Measurements from ENCODE around the gene MUC2. TPM values are rescaled to one million over a fixed set of nuclear protein-coding genes. Genes with fewer than 3 reads are reported as not detected.
A peak's percentile ranks its signal among the peaks of the same experiment; 100 is the strongest.

Gene MUC2
- total and polyA plus RNA-seq, 2 of the 13 experiments (the other 11 are each of a cell fraction or from before 2014, with no cell fraction given) = not detected

DNA sequence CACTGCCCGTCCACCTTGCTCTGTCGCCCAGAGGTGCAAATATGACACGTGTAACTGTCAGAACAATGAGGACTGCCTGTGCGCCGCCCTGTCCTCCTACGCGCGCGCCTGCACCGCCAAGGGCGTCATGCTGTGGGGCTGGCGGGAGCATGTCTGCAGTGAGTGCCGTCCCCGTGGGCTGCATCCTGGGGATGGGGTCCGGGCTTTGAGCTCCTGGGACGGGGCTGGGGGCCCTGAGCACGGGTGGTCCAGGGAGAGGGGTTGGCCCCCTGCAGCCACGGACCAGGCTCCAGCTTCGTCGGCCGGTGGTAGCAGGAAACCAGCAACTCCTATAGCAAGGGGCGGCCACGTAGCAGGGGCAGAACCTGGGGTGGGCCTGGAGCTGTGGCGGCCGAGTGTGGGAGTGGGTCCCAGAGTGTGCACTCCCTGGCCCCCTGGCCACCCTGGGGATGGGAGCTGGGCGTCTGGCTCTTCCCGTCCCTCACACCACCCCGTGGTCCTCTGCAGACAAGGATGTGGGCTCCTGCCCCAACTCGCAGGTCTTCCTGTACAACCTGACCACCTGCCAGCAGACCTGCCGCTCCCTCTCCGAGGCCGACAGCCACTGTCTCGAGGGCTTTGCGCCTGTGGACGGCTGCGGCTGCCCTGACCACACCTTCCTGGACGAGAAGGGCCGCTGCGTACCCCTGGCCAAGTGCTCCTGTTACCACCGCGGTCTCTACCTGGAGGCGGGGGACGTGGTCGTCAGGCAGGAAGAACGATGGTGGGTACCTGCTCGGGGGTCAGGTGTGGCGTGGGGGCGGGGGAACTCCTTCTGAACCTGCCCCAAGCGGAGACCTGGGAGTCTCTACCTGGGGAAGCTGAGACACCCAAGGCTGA lies 10.1 kb downstream of the MUC2 start:
- intact Hi-C loops (cut with micrococcal nuclease; ENCODE audit: unreplicated experiment) (no loop called here), in situ Hi-C loops (cut with HindIII; ENCODE audit: extremely low pct_ligation_motif_present, low pct_unique_long_range_greater_than_20kb) (no loop called here)
- 64% methylated on average over 13 of the region's 49 CpGs for WGBS (ENCODE audit: low lambda C conversion rate)
- no peak overlapping the region for H3K4me3 ChIP-seq (replicated peaks in 1 of 3; ENCODE audit: insufficient read depth in 1 of 3, low read depth in 2 of 3, low read length in 3 of 3)
- no peak overlapping the region for H3K27ac ChIP-seq (ENCODE audit: extremely low read length, insufficient read depth, low read length)
- no peak for TF ChIP-seq ARNT2 (CRISPR knock-in tag; IDR thresholded peaks at IDR 0.05; ENCODE audit: low read depth)
- TF ChIP-seq EZH2 (conservative IDR thresholded peaks at IDR 0.05; ENCODE audit: low read depth, low read length) = 0 out of 2 replicates have a peak, but pooled peaks have one; percentile 42
- H3K9ac ChIP-seq (ENCODE audit: insufficient read depth, low read depth, low read length) = no peak overlapping the region
- H3K27me3 ChIP-seq (ENCODE audit: control insufficient read depth in 1 of 2, insufficient read depth in 2 of 2, low read length in 2 of 2) = peaks cover 18 to 66% of the 10 kb centered on the region in 2 experiments; a peak in 4 of 5 replicates
- no peaks in the 10 kb centered on the region for H4K20me1 ChIP-seq (ENCODE audit: insufficient read depth, low read length)
- no peak for DNase-seq (ENCODE audit: low spot score)
- POLR2A ChIA-PET = no interaction called here
- BruUV-seq (replicated peaks) = no TSS peak
- H3K79me2 ChIP-seq (ENCODE audit: insufficient read depth, low read length) = no peaks in the 10 kb centered on the region
- no peaks in the 10 kb centered on the region for H3K4me1 ChIP-seq (ENCODE audit: insufficient read depth, low read length)
- H3K9me3 ChIP-seq (ENCODE audit: low read length) = no peaks in the 10 kb centered on the region
- no peak for ATAC-seq
- no peak overlapping the region for H2AFZ ChIP-seq (ENCODE audit: low read length)
- CTCF ChIA-PET (ENCODE audit: low intra/inter-chr PET ratio, low total read pairs) = no interaction called here
- no peaks in the 10 kb centered on the region for H3K36me3 ChIP-seq (replicated peaks in 1 of 2; ENCODE audit: control insufficient read depth in 1 of 2, insufficient read depth in 2 of 2, low read length in 2 of 2)
- H3K4me2 ChIP-seq (ENCODE audit: low read depth, low read length) = no peak overlapping the region
- no peak for FAIRE-seq

DNA sequence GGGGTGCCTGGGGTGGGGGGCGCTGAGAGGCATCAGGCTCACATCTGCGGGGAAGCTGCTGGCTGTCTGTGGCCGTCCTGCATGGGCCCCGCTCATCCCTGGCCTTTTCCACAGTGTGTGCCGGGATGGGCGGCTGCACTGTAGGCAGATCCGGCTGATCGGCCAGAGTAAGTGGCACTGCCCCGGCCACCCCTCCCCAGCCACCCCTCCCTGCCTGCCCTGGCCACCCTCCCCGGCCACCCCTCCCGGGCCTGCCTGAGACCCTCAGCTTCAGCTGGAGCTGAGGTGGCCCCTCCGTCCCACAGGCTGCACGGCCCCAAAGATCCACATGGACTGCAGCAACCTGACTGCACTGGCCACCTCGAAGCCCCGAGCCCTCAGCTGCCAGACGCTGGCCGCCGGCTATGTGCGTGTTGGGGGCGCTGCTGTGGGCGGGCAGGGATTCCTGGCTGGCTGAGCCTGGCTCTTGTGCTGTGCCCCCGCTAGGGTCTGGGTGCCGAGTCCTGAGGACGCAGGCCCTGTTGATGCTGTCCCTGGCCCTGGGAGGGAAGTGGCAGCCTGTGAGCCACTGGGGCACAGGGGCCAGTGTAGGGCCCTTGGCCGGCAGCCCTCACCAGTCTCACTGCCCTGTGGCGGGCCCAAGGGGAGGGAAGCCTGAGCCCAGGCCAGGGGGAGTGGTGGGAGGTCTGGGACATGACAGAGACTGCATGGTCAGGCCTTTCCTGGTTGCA lies 10.9 kb downstream of the MUC2 start:
- no peak for FAIRE-seq
- 0 out of 3 replicates have a peak, but pooled peaks have one; percentile 12 for ATAC-seq

More for the DNA sequence above, 10.9 kb downstream of the MUC2 start:
- Histone ChIP-seq H3K4me2 (ENCODE audit: low read depth, low read length) (no peak overlapping the region), H3K9me3 (ENCODE audit: low read length) (no peaks in the 10 kb centered on the region), H2AFZ (ENCODE audit: low read length) (no peak overlapping the region), H3K9ac (ENCODE audit: insufficient read depth, low read depth, low read length) (no peak overlapping the region), H3K27me3 (ENCODE audit: control insufficient read depth in 1 of 2, insufficient read depth in 2 of 2, low read length in 2 of 2) (peaks cover 18 to 70% of the 10 kb centered on the region in 2 experiments; a peak in 4 of 5 replicates), H3K36me3 (replicated peaks in 1 of 2; ENCODE audit: control insufficient read depth in 1 of 2, insufficient read depth in 2 of 2, low read length in 2 of 2) (no peaks in the 10 kb centered on the region), H3K27ac (ENCODE audit: extremely low read length, insufficient read depth, low read length) (no peak overlapping the region), H3K4me3 (replicated peaks in 1 of 3; ENCODE audit: insufficient read depth in 1 of 3, low read depth in 2 of 3, low read length in 3 of 3) (no peak overlapping the region), H3K79me2 (ENCODE audit: insufficient read depth, low read length) (no peaks in the 10 kb centered on the region), H4K20me1 (ENCODE audit: insufficient read depth, low read length) (no peaks in the 10 kb centered on the region), H3K4me1 (ENCODE audit: insufficient read depth, low read length) (no peaks in the 10 kb centered on the region)
- no TSS peak for BruUV-seq (replicated peaks)
- in situ Hi-C loops (cut with HindIII; ENCODE audit: extremely low pct_ligation_motif_present, low pct_unique_long_range_greater_than_20kb) (no loop called here), intact Hi-C loops (cut with micrococcal nuclease; ENCODE audit: unreplicated experiment) (no loop called here)
- no peak for DNase-seq (ENCODE audit: low spot score)
- CTCF ChIA-PET (ENCODE audit: low intra/inter-chr PET ratio, low total read pairs) = no interaction called here
- POLR2A ChIA-PET = no interaction called here
- TF ChIP-seq CAMTA2 (CRISPR knock-in tag; IDR thresholded peaks at IDR 0.05; ENCODE audit: borderline replicate concordance) = no peak
- no peak for TF ChIP-seq ZBTB49 (CRISPR knock-in tag; IDR thresholded peaks at IDR 0.05; ENCODE audit: borderline replicate concordance)
- TF ChIP-seq, protein P1, sequence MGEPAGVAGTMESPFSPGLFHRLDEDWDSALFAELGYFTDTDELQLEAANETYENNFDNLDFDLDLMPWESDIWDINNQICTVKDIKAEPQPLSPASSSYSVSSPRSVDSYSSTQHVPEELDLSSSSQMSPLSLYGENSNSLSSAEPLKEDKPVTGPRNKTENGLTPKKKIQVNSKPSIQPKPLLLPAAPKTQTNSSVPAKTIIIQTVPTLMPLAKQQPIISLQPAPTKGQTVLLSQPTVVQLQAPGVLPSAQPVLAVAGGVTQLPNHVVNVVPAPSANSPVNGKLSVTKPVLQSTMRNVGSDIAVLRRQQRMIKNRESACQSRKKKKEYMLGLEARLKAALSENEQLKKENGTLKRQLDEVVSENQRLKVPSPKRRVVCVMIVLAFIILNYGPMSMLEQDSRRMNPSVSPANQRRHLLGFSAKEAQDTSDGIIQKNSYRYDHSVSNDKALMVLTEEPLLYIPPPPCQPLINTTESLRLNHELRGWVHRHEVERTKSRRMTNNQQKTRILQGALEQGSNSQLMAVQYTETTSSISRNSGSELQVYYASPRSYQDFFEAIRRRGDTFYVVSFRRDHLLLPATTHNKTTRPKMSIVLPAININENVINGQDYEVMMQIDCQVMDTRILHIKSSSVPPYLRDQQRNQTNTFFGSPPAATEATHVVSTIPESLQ (CRISPR knock-in tag; conservative IDR thresholded peaks at IDR 0.05) = no peak
- no peak for TF ChIP-seq CCAR2 (optimal IDR thresholded peaks at IDR 0.05; ENCODE audit: low read depth, low read length)
- peak; percentile 52; the same call in 1 of the 2 replicates for TF ChIP-seq MTF2 (CRISPR knock-in tag; IDR thresholded peaks at IDR 0.05; ENCODE audit: borderline replicate concordance)
- TF ChIP-seq ZSCAN5A (CRISPR knock-in tag; IDR thresholded peaks at IDR 0.05; ENCODE audit: borderline replicate concordance) = no peak
- WGBS (ENCODE audit: low lambda C conversion rate) = no CpG with 5 or more reads among the region's 26 CpGs

Measured in HepG2 (cell line).